NCI-H146 treated with DMSO at 0.1 percent for 48 hours (cell line): ENCODE measurements around the gene RBM17.
"Not testable (repeated sequence)": the region's sequence is repeated elsewhere in the genome, so short reads cannot be mapped to it uniquely, and the experiment has no call there.

Experiments used
- DNase-seq: peaks from one replicate; lab custom pipeline; 2025; ENCODE audit not compliant: unreplicated experiment; lab: John Stamatoyannopoulos, UW

Gene RBM17

DNA sequence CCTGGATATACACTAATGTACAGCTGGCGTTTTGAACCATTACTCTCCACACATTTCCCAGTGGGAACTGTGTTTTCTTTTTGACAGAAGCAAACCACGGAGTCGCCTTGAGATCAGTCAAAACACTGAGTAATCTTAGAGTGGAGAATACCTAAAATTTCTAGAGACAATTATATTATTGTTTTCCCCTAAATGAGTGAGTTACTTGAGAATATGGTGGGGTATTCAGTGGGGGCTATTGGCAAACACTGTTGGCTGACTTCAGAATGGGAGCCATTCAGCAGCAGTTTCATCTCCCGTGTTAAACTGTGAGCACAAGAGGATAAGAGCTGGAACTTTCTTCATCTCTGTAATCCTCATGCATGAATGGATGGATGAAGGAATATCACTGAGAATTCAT is 32.9 kb upstream of the RBM17 start:
- DNase-seq: no peak

DNA sequence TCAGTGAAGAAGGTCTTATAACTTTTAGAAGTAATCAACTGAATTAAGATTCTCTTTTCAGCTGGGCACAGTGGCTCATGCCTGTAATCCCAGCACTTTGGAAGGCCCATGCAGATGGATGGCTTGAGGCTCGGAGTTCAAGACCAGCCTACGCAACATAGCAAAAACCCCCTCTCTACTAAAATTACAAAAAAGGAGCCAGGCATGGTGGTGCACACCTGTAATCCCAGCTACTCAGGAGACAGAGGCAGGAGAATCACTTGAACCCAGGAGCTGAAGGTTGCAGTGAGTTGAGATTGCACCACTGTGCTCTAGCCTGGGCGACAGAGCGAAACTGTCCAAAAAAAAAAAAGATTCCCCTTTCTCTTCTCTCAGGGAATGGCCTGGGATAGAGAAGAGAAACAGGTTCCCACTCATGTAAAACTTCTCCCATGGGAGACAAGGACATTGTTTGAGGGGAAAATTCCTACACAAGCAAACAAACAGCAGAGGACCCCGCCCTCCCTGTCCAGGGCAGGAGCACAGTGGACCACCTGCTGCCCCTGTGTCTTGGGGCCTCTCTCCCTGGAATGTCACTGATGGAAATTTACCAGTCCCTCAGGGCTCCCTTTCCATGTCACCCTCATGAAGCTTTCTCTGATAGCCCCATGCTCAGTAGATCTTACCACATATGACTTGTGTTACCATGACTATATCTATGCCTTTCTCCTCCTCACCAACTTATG is 32.3 kb upstream of the RBM17 start:
- DNase-seq: no peak

DNA sequence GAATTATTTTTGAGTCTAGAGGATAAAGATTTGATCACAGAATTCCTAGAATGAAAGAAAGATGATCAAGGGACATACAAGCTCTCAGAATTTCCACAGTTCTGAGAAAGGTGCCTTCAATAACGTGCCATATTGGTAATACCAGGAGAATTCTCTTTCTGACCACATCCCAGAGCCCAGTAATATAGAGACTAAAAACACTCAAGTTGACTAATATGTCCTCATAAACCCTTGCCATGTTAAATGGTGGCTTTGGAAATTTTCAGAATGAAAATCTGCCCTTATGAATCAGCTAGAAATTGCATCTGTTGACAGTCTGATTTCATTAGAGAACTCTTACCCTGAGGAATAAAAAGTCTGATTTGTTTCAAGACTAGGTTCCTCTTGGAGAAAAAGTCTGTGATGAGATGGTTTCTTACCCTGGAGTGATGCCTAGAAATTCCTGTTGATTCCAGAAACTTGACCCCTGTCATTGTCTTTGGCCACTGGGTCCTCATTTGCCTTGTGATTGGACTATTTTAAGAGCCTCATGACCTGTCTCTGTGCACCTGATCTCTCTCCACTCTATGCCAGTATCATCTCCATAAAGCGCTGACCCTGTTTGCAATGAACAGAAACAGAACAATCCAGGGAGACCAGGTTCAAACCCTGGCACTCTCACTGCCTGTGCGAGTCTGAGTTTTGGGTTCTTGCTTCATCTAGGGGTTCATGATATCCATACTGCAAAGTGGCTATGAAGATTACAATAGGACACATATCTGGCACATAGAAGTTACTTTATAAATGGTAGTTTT is 30.0 kb upstream of the RBM17 start:
- no peak for DNase-seq

DNA sequence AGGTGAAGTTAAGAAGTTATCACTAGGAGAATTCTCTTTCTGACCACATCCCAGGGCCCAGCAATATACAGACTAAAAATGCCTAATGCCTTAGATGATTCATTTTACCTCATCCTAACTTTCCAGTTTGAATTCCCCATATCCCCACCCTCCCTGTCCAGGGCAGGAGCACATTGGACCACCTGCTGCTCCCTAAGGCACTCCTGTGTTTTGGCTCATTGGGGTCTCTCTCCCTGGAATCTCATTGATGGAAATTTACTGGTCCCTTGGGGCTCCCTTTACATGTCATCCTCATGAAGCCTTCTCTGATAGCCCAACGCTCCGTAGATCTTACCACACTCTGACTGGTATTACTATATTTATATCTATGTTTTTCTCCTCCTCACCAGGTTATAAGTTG is 29.3 kb upstream of the RBM17 start:
- no peak for DNase-seq

DNA sequence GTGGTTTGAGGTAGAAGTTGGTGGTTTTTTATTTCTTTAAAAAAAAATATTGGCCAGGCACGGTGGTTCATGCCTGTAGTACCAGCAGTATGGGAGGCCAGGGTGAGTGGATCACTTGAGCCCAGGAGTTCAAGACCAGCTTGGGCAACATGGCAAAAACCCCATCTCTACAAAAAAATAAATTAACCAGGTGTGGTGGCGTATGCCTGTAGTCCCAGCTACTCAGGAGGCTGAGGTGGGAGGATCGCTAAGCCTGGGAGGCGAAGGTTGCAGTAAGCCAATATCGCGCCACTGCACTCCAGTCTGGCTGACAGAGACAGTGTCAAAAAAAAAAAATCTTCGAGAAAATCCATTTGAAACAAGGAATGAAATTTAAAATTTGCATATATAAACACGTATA is 27.8 kb upstream of the RBM17 start:
- no peak for DNase-seq

DNA sequence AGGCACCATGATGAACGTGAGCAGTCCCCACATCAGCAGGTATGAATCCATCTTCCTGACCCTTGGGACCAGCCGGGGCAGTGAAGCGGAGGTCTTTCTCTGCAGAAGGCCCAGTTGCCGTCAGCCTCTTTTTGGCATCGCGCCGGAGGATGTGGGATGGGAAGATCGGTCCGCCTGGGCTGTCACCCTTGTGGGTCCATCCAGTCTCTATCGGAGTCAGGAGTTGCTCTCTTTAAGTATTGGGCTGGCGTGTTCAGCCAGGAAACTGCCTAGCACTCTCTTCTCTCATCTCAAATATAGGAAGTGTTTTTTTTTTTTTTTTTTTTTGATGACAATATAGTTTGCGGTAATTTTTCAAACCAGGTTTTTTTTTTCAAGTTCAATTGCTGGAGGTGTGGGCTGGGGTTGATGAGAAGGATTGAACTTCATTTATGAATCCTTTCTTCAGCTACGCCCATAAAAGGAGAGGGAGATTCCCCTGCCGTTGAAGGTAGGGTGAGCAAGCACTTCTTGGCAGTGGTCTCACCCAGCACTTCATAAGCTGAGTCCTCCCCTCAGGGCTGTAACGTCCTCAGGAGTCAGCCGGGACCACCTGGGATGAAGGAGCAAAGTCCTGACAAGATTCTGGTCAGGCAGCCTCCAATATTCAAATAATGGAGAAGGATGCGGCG is 26.6 kb upstream of the RBM17 start, which contains the start of gene IL2RA:
IL2RA (minus strand) TSS at position 267 of the 671 bp plus-strand sequence; CDS start at position 51, 216 bp downstream.
- DNase-seq: no peak

DNA sequence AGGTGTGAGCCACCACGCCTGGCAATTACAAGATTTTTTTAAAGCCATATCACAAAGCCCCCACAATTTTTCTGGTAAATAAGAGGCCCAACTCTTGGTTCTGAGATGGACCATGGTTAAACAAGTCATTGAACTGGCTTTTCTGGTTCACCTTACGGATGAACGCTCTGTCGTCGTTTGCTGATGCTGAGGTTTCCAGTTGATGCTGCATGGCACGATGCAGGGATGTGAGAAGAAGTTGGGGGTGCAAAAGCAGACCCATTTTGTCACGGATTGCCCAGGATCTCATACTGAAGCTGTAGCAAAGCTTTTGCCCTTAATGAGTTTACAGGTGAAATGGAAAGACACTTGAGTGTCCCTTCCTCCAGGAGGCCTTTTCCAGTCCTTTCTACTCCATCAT is 24.7 kb upstream of the RBM17 start:
- DNase-seq: no peak

DNA sequence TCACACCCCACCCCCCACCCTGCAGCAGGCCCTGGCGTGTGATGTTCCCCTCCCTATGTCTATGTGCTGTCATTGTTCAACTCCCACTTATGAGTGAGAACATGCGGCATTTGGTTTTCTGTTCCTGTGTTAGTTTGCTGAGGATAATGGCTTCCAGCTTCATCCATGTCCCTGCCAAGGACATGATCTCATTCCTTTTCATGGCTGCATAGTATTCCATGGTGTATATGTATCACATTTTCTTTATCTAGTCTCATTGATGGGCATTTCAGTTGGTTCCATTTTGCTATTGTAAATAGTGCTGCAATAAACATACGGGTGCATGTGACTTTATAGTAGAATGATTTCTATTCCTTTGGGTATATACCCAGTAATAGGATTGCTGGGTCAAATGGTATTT is 24.1 kb upstream of the RBM17 start:
- not testable (repeated sequence) for DNase-seq

DNA sequence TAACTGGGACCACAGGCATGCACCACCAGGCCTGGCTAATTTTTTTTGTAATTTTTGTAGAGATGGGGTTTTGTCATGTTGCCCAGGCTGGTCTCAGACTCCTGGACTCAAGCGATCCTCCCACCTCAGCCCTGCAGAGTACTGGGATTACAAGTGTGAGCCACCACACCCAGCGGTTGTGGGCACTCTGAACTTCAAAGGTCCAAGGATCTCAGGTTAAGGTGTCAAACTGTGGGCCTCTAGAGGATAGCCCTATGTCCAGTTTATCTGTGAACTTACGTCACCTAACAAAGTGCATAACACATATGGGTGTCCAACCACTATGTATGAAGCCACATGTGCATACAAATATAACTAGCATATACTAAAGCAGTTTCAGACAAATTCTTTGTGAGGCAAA is 23.4 kb upstream of the RBM17 start:
- no peak for DNase-seq

DNA sequence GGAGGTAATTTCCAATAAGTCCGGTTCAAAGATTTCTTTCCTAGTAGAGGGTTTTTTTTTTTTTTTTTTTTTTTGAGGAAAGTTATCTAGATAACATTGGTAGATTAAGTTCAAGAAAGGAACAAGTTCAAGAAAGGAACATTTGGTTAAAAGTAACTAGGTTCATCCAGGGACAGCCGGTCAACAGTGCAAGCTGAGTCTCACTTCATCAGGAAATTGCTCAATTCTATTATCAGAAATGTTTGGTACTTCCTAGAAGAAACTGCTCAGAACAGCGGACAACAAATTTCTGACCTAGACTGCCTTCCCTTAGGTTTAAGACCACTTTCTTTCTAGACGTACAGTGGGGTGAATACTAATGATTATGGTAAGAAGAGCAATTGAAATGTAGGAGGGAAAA is 23.0 kb upstream of the RBM17 start:
- DNase-seq: no peak

DNA sequence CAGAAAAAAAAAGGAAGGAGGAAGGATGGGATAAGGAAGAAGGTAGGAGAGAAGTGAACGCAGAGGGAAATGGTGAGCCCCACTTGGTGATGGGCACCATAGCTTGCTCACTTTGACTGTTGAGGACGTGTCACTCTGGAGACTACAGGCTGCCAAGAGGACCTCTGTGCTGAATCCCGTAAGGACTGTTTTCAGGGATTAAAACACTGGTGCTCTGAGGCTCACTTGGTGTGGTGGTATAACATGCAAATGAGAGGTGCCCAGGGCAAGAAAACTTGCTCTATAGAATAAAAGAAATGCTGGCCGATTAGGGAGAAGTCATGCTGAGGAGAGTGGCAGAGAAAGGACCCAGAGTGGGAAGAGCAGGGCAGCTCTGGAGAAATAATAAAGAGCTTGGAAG is 21.4 kb upstream of the RBM17 start:
- no peak for DNase-seq

DNA sequence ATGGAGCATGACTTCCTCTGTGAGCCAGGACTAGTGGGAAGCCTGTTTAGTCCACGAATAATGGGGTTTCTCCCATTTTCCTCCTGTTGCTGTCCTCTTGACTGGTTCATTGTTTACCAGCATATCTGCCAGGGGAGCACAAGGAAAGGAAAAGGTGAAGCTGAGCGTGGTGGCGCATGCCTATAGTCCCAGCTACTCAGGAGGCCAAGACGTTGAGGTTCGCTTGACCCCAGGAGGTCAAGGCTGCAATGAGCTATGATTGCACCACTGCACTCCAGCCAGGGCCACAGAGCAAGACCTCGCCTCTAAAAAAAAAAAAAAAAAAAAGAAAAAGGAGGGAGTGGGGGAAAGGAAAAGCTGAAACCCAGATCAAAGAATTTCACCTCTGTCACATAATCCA is 20.8 kb upstream of the RBM17 start:
- no peak for DNase-seq

DNA sequence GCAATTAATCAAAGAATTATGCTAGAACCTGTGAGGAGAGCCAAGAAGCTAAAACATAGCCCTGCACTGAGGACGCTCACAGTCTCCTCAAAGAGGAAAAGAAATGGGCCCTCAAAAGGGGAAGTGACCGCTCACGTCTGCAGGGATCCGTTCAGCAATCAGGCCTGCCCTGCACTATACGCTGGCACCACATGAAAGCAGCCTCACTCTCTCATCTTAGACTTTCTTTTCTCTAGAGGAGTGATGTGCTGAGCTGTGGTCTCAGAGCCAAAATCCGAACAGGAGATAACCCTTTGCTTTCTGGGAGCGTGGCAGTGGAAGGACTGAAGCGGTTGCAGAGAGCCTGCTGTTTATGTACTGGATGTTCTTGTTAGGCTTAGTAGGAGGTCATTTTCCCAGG is 20.4 kb upstream of the RBM17 start:
- DNase-seq: no peak

DNA sequence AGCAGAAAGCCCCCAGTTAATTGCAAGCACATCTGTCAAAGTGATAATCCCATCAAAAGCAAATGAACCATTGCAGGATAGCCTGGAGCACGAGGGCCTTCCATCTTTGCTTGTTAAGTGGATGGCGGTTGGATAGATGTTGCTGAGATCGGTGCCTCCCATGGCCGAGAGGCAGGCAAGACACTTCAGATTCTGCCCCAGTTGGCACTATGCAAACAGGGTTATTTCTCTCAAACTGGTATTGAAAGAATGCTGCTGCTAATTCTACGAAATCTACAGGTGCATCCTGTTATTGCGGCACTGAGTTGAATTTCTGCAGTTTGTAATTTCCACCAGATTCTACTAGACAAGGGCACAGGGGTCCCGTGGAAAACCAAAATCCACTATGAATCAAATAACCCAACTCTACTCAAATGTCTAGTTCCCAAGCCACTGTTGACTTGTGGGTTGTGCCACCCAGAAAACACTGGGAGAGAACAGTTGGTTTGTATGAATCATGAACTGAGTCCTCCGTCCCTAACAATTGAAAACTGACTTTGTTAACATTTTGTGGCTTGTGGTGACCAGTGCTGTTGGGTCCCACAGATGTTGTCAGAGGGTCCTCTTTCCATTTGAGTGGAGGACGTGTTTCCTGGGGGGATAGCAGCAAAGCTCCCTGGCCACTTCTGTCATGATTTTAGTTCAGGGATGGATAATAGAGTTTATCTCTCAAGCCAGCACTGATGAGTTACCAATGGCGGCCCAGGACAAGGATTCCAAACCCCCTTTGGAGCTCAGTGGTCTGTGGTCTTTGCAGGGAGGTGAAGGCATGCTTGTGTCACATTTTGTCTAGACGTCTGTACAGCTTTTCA is 19.5 kb upstream of the RBM17 start:
- no peak for DNase-seq

DNA sequence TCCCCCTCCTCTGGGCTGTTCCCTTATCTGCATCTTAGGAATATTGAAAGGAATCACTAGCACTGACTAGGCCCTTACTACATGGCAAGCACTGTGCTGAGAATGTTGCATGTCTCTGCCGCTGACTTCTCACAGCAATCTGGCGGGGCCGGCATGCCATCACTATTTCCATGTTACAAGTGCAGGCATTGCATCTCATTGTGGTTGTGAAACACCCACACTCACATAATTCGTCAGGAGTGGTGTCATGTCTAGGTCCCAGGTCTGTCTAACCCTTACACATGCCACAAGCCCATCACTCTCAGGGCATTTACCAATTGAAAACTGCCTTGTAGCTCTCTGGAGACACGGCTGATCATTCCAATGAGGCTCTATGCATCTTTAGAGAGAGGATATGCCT is 18.2 kb upstream of the RBM17 start:
- no peak for DNase-seq

DNA sequence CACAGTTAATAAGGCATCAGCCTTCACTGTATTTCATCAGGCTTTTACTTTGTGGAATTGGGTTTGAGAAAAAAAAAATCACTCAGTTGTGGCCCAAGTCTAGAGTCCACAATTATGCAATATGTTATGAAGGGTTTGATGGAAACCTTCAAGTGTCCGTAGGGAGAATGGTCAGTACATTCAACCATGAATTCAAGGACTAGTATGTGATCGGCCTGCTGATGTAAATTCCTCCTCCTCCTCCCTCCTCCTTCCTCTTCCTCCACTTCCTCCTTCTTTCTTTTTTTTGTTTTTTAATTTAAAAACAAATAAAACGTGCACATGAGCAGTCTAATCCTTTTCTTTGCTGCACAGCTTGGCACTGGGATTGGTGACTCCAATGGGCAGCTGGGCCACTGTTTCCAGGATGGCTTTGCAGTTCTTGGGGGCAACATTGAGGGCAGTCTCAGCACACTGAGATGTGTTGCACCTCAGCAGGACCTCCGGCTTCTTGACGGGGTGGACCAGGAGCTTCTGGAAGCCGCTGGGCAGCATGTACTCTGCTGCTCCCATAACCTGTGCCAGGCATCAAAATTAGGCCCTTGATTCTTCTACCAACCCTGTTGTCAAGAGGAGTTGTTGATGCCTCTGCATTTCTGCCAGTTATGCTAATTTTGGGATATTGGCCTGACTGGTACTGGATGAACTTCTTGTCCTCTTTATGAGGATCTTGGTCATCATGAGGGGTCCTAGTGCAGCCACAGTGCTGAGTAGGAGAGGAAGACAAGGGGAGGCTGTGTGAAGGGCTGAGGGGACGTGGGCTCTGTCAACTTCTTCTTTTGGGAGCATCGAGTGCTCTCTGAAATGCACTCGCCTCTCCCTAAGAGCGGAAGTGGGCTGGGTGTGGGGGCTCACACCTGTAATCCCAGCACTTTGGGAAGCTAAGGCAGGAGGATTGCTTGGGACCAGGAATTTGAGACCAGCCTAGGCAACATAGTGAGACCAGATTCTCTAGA is 17.4 kb upstream of the RBM17 start:
- no peak for DNase-seq

DNA sequence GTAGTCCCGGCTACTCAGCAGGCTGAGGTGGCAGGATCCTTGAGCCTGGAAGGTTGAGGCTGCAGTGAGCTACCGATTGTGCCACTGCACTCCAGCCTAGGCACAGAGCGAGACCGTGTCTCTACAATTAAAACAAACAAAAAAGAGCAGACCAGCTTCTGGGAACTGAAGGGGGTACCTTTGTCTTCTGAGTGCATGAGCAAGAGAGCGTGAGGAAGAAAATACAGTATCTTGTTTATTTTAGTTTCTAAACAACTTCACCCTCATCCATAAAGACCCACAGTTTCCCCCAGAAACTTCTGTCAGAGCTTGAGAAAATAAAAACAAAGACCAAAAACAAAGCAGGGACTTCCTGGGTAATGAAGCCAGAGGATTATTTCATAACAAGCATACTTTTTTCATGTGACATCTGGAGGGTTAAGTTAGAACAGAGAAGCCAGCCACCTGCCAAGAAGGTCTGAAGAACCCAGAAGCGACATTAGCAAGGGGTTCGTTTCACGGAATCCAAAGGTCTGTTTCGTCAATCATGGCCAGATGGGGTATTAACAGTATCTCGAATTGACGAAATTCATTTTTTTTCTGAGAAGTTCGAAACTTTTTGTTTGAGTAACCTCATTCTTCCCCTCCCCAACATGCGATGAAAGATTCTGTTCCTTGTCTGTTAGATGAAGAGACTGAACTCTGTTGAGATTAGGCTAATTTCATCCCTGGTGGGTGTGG is 16.5 kb upstream of the RBM17 start:
- no peak for DNase-seq

DNA sequence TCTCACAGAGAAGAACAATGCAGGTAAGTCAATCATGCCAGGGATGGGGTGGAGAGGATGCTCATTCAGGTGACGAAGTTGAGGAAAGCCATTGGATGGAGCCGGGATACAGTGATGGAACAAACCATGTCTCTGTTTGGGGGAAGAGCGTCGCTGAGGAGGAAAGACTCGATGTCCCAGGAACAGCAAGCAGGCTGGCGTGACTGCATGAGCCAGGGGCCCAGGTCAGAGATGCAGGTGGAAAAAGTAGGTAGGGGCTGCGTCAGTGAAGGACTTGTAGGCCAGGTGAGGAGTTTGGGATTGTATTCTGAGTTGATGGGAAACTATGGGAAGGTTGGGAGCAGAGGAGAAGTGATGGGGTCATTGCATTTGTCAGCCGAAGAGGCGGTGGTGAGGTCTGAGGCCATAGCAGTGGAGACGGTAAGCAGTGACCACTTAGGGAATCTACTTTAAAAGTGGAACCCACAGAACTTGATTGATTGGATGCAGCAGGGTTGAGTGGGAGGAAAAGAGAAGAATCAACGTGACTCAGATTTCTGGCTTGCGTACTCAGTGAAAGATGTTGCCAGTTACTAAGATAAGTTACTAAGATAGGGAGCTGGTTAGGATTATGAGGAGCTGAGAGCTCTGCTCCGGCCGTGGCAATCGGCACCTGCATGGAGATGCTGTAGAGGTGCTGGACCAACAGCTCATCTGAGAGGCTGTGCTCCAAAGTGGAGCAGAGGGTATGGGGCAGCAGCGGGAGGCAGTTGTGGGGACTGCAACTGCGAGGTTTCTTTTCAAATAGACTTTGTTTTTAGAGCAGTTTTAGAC is 14.1 kb upstream of the RBM17 start:
- no peak for DNase-seq
